ENCODE measurements around the gene NOS1. TPM values are rescaled to one million over a fixed set of nuclear protein-coding genes. Genes with fewer than 3 reads are reported as not detected.

NOS1 gene
- total and polyA plus RNA-seq, 2 donors (not counting 3 experiments of a cell fraction or from before 2014, with no cell fraction given): not detected

GRCh38 chr12:117172168-117172567 lies 189.3 kb downstream of the NOS1 start:
- Histone ChIP-seq H3K36me3 (ENCODE audit: control insufficient read depth in 2 of 2, extremely low read depth in 1 of 2, insufficient read depth in 2 of 2, low read length in 2 of 2) (peaks cover 17 to 28% of the 10 kb centered on the region in 2 experiments), H3K4me1 (ENCODE audit: control insufficient read depth, extremely low read depth, insufficient read depth, low read length) (no peaks in the 10 kb centered on the region), H3K9me3 (replicated peaks; ENCODE audit: control insufficient read depth, insufficient read depth, low read length) (no peaks in the 10 kb centered on the region), H4K20me1 (replicated peaks; ENCODE audit: control insufficient read depth, extremely low read depth, insufficient read depth, low read length) (no peaks in the 10 kb centered on the region), H3K27ac (ENCODE audit: insufficient read depth, low read depth, low read length) (no peak overlapping the region), H3K9ac (replicated peaks; ENCODE audit: extremely low read depth, insufficient read depth, low read length) (no peak overlapping the region), H3K79me2 (ENCODE audit: control insufficient read depth, insufficient read depth, low read length) (no peaks in the 10 kb centered on the region), H2AFZ (ENCODE audit: low read depth, low read length) (no peak overlapping the region), H3K27me3 (ENCODE audit: control insufficient read depth in 2 of 2, insufficient read depth in 2 of 2, low read length in 2 of 2) (no peaks in the 10 kb centered on the region), H3K9me1 (replicated peaks; ENCODE audit: control insufficient read depth, extremely low read depth, insufficient read depth, low read length) (no peaks in the 10 kb centered on the region), H3K4me2 (ENCODE audit: insufficient read depth, low read length) (no peak overlapping the region), H3K4me3 (replicated peaks in 1 of 3; ENCODE audit: insufficient read depth in 1 of 3, low read depth in 1 of 3, low read length in 3 of 3) (no peak overlapping the region)
- intact Hi-C loops (cut with micrococcal nuclease) (no loop called here), dilution Hi-C loops (cut with MboI; ENCODE audit: extremely low pct_ligation_motif_present, low sequenced_read_pairs) (no loop called here)
- TF ChIP-seq POLR2AphosphoS5 (IDR thresholded peaks at IDR 0.05; ENCODE audit: insufficient read depth, low read depth, low read length): no peak
- no peak for TF ChIP-seq POLR2A (IDR thresholded peaks at IDR 0.05; ENCODE audit: low read depth, low read length)
- no peak for TF ChIP-seq GATA2 (IDR thresholded peaks at IDR 0.05; ENCODE audit: insufficient read depth, insufficient read length, low read depth, low read length)
- TF ChIP-seq CTCF (IDR thresholded peaks at IDR 0.05; ENCODE audit: extremely low read depth in 1 of 2, insufficient read depth in 1 of 2, low read depth in 1 of 2, low read length in 2 of 2): no peak
- no peak for TF ChIP-seq EZH2 (IDR thresholded peaks at IDR 0.05; ENCODE audit: borderline replicate concordance, low read depth, low read length, severe bottlenecking)
- TF ChIP-seq MAX (IDR thresholded peaks at IDR 0.05; ENCODE audit: insufficient read depth, insufficient read length): no peak
- BruUV-seq (replicated peaks): no TSS peak
- POLR2A ChIA-PET: no interaction called here
- DNase-seq (ENCODE audit: low read depth, low spot score) (no peak), FAIRE-seq (no peak)
- CTCF ChIA-PET: no interaction called here

Measured in endothelial cell of umbilical vein (primary cell).